ELF-1 (cell line): Measurements from ENCODE around the gene TACO1.

Experiments
- DNase-seq: peaks from one replicate; pipeline ENCODE4 v3.0.0-alpha.2; 2016; ENCODE audit warnings: low read depth, low spot score

The TACO1 gene

GRCh38 chr17:63601439-63602371 lies 1.0 kb downstream of the TACO1 start:
- peak; percentile 23 for DNase-seq

- DNase-seq: no peak
Observed at GRCh38 chr17:63609816-63610573, 9.3 kb downstream of the TACO1 start.

- DNase-seq: no peak
Observed at GRCh38 chr17:63610854-63611253, 10.2 kb downstream of the TACO1 start.

DNA sequence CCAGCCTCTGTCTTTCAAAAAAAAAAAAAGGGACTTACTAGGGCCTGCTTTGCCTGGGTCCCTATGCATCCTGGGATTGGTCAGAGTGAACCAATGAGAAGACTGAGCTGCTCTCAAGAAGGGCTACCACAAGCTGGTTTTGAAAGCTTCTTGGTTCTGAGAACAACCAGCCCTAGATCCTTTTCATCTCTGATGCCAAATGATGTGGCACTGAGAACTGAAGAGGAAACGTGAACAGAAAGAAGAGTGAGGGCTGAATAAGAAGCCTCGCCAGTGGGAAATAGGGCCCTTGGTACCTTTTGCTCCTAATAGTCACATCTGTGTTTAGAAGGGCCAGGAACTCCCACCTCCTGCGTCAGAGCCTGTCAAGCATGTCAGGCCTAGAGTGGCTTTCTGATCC lies 10.7 kb downstream of the TACO1 start:
- DNase-seq: no peak

DNA sequence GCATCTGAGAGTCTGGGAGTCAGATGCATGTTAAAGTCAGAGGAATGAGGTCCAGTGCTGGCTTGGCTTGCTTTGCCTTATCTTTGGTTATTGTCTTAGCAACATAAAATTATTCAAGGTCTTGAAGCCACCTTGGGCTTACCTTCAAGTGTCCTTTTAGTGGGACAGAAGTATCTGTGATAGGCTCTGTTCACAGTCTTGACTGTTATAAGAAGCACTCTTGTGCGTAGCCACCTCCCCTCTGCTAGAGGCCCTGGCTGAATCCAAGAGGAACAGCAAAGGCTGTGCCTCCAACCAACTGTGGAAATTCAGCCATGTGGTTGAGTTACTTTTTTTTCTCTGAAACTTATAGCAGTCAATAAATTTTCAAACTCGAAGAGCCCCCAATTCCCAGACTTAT lies 13.0 kb downstream of the TACO1 start:
- DNase-seq: no peak

DNA sequence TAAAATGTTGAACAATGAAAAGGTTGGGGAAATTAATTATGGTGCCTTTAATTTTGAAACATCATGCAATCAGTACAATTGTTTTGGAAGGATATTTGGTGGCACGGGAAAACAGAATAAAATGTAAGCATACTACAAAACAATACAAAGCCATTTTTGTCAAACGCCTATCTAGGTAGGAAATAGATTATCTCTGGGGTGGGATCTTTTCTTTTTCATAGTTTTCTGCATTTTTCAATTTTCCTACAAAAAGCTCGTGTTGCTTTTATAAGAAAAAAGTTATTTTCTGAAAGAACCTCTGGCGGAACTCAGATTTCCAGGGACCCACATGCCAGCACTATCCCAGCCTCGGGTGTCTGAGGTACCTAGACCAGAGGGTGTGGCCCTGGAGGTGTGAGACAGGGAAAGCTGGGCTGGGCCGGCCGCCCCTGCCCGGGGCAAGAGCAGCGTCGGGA lies 20.6 kb downstream of the TACO1 start:
- DNase-seq: no peak

- peak; percentile 100 for DNase-seq
Observed at GRCh38 chr17:63621684-63622573, 21.2 kb downstream of the TACO1 start, which contains the start of gene MAP3K3. Gene MAP3K3, plus strand, starts transcription at chr17:63622417. Its CDS starts 343 bp downstream, at chr17:63622760.

- DNase-seq: peak; percentile 68
Observed at GRCh38 chr17:63622574-63623390, 22.1 kb downstream of the TACO1 start.

DNA sequence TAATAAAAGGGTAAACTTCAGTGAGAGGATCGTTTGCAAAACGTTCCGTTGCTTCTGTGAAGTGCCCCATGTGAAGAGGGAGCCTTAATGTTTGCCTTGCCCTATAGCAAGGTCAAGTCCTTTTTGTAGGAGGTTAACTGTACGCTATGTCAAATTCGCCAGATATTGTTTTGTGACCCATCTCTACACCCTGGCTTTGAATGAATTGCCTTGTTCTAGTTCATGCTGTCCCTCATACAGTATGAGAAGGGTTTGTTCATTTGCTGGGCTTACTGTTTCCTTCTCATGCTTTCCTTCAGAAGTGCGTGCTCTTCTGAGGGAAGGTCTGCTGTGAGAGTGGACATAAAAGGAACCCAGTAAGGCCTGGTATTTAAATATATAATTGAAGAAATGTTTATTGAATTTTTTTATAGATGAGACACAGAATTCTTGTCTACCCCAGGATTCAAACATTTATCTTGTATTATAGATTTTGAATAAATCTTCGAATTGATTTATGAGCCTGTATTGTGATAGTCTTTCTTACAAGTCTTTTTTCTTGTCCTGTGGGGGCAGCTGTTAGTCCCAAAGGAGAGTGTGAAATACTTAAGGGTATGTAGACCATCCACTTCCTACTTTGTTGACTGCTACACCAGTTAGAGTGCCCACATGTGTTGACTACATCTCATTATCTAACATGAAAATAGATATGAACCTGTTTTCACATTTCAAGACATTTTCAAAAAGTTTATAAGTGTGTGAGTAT lies 23.3 kb downstream of the TACO1 start:
- no peak for DNase-seq

DNA sequence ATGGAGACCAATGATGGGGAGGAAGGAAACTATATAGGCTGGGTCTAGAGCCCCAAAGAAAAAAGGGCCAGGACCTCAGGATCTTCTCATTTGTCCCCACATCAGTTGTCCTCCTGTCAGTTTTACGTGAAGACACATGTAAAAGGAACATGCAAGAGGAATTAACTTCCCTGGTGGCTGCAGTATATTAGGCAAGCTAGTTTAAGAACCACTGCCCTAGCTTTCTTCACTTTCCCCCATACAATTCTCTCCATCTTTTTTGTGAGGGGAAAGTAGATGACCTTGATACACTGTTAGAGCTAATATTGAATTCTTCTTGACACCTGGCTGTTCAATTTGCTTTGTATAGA lies 23.8 kb downstream of the TACO1 start:
- no peak for DNase-seq

DNA sequence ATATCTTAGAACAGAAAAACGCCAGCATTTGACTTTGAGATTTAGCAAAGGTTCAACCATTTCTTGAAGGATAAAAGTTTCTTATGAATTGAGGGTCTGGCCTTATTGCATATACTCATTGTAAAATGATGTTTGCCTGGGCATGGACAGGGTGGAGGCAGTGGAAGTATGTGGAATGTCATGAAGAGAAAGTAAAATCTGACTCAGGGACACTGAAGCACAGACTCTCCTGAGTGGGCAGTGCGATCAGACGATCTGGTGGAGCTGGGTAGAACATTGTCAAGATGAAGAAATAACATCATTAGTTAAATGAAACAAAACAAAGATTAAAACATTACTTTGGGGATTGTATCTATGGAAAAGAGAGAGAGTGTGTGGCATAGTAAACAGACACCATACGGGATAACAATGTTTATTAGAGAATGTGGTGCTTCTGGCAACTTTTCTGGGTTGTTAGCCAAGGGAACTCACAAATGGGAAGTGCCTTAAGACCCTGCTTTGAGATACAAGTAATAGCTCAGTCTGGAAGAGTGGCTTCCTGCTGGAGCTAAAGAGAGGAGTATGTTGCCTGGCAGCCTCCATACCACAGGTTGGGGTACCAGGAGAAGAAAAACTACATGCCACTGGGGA lies 26.0 kb downstream of the TACO1 start:
- no peak for DNase-seq

- no peak for DNase-seq
Observed at GRCh38 chr17:63629627-63630026, 28.9 kb downstream of the TACO1 start.

DNA sequence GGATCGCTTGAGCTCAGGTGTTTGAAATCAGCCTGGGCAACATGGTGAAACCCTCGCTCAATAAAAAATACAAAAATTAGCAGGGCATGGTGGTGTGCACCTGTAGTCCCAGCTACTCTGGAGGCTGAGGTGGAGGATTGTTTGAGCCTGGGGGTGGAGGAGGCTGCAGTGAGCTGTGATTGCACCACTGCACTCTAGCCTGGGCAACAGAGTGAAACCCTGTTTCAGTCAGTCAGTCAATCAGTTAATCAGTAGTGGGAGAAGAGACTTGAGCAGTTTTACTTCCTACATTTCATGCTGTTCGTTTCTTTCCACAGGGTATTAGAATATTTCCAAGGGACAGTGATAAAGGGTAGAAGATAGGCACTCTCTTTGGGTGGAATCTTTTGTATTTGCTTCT lies 30.4 kb downstream of the TACO1 start:
- no peak for DNase-seq

DNA sequence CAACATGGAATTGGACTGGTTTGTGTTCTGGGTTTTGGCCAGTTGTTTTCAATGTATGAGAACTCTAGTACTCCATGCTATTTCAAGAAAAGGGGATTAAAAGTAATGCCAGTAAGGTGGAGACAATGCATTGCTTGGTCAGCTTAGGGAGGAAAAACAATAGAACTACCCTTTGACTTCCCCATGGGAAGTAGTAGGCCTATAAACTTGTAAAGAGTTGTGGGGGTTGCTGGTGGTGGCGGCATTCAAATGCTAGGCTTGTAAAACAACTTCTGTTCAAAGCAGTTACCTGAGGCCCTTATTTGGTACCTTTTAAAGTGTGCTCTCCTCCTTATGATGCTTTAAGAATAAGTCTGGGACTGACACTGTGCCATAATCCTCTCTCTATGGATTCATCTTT lies 30.9 kb downstream of the TACO1 start:
- DNase-seq: no peak

GRCh38 chr17:63633742-63634141 lies 33.0 kb downstream of the TACO1 start:
- no peak for DNase-seq

DNA sequence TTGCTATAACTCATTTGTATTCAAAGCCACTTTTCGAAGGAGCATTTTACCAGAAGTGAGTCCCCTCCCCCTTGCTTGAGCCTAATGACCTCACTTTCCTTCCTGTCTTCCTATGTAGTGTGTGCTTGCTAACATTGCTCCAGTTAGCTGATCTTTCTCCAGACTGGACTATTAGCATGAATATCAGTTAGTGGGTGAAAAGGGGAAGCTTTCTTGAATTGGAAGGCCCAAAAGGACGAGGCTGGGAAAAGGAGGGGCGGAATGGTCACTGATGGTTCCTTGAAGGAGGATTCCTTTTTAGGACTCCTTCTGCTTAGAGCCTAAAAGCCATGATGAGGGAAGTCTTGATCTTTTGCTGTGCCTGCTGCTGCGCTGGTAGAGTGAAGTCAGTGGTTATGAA lies 33.5 kb downstream of the TACO1 start:
- peak; percentile 34 for DNase-seq

GRCh38 chr17:63634816-63635215 lies 34.1 kb downstream of the TACO1 start:
- DNase-seq: no peak

DNA sequence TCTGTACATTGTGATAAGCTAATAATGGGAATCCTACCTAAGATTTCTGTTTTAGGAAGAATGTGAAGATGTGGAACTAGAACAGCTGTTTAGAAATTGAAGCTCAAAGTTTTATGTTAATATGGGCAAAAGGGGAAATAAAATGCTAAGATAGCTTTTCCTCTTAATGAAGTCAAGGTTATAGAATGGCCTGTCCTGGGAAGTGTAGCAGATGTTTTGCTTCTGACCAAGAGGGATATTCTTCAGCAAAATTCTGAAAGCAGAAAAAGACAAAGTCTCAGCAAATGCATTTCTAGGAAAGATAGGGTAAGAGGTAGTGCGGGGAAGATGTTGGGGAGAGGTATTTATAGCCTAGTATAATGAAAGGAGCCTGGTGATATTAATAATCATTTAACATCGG lies 34.6 kb downstream of the TACO1 start:
- no peak for DNase-seq

DNA sequence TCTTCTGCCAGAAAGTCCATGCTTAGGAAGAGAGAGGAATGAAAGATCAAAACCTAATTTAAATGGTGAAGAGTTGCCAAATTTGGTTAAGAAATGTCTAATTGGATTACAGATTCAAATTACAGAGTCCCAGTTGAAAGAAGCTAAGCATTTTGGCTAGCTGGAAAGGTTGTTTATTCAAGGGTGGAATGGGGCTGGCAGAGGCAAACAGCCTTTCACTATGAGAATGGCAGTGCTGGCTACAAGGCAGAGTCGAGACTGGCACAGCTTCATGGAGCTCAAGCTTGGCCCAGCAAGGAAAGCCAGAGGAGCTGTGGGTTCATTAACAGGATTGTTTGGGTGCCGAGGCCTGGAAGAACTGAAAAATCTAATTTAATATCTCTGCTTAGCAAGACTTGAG lies 35.1 kb downstream of the TACO1 start:
- DNase-seq: no peak

DNA sequence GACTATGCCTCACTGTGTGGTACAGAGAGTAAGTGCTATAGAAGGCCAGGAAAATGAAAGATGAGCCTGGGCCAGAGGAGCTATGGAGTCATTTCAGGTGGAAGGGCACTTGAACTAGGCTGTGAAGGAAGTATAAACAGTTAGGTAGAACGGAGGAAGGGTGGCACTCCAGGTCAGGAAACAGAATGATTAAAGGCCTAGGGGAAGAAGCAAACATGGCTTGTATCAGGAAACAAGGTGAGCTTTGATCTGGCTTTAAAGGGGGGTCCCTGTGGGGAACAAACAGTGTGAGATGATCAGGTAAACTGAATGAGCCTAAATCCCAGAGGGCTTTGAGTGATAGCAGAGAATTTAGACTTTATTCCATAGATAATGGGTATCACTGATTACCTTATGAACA lies 38.4 kb downstream of the TACO1 start:
- DNase-seq: no peak
